Trophoblast cell (in vitro differentiated cells and primary cell): ENCODE results near the gene LMO3.

Experiments used
- DNase-seq, 2 donors: peaks; one replicate each; pipeline ENCODE4 v3.0.0-alpha.2; 2016
- H2AFZ ChIP-seq: 2 replicates; pipeline ENCODE4 v1.6.1; 2013; ENCODE audit warnings: low read length, moderate library complexity, mild to moderate bottlenecking; ENCODE audit not compliant: insufficient read depth, poor library complexity
- H2AK5ac ChIP-seq: 2 replicates; pipeline ENCODE4 v1.6.1; 2013; ENCODE audit warnings: mild to moderate bottlenecking, low read length
- H2BK120ac ChIP-seq: 2 replicates; pipeline ENCODE4 v1.6.1; 2013; ENCODE audit warnings: low read length, mild to moderate bottlenecking, moderate library complexity; ENCODE audit not compliant: insufficient read depth, poor library complexity
- H2BK12ac ChIP-seq: 2 replicates; pipeline ENCODE4 v1.6.1; 2013; ENCODE audit warnings: mild to moderate bottlenecking, low read length, moderate library complexity
- H2BK5ac ChIP-seq: 2 replicates; pipeline ENCODE4 v1.6.1; 2013; ENCODE audit warnings: low read length, low read depth, moderate library complexity, mild to moderate bottlenecking; ENCODE audit not compliant: poor library complexity
- H3K14ac ChIP-seq: 2 replicates; pipeline ENCODE4 v1.6.1; 2013; ENCODE audit warnings: mild to moderate bottlenecking, low read length
- H3K18ac ChIP-seq: 2 replicates; pipeline ENCODE4 v1.6.1; 2013; ENCODE audit warnings: mild to moderate bottlenecking, low read length
- H3K23ac ChIP-seq: 2 replicates; pipeline ENCODE4 v1.6.1; 2013; ENCODE audit warnings: low read length
- H3K27ac ChIP-seq: 2 replicates; pipeline ENCODE4 v1.5.1; 2013; ENCODE audit warnings: low read depth, mild to moderate bottlenecking, inconsistent platforms, low read length, moderate library complexity
- H3K27me3 ChIP-seq: 2 replicates; pipeline ENCODE4 v1.6.1; 2013; ENCODE audit warnings: inconsistent platforms, mild to moderate bottlenecking, low read length, moderate library complexity; ENCODE audit not compliant: insufficient read depth
- H3K36me3 ChIP-seq, 2 experiments: 1 replicate in 1 of 2; 2 replicates in 1 of 2; pipeline ENCODE4 v1.6.1; 2013; ENCODE audit warnings: low read length in 2 of 2, mild to moderate bottlenecking in 2 of 2, moderate library complexity in 1 of 2; ENCODE audit not compliant: insufficient read depth in 2 of 2, control insufficient read depth in 1 of 2
- H3K4ac ChIP-seq: 2 replicates; pipeline ENCODE4 v1.6.1; 2013; ENCODE audit warnings: low read depth, mild to moderate bottlenecking, low read length, moderate library complexity
- H3K4me1 ChIP-seq, 2 experiments: 1 replicate in 1 of 2; 2 replicates in 1 of 2; pipeline ENCODE4 v1.6.1; 2013; ENCODE audit warnings: low read length in 2 of 2, mild to moderate bottlenecking in 2 of 2, moderate library complexity in 1 of 2; ENCODE audit not compliant: insufficient read depth in 2 of 2, control insufficient read depth in 1 of 2
- H3K4me2 ChIP-seq: 2 replicates; pipeline ENCODE4 v1.6.1; 2013; ENCODE audit warnings: inconsistent platforms, mild to moderate bottlenecking, low read length, moderate library complexity
- H3K4me3 ChIP-seq: 2 replicates; pipeline ENCODE4 v1.5.1; 2013; ENCODE audit warnings: mild to moderate bottlenecking, low read depth, low read length, inconsistent platforms
- H3K79me1 ChIP-seq: one replicate; pipeline ENCODE4 v1.6.1; 2013; ENCODE audit warnings: low read length
- H3K79me2 ChIP-seq: 2 replicates; pipeline ENCODE4 v1.6.1; 2013; ENCODE audit warnings: low read length, mild to moderate bottlenecking; ENCODE audit not compliant: control insufficient read depth, insufficient read depth, poor library complexity
- H3K9ac ChIP-seq: 2 replicates; pipeline ENCODE4 v1.6.1; 2013; ENCODE audit warnings: mild to moderate bottlenecking, low read length
- H3K9me3 ChIP-seq: 2 replicates; pipeline ENCODE4 v1.6.1; 2013; ENCODE audit warnings: low read depth, mild to moderate bottlenecking, control low read depth, inconsistent platforms, low read length; ENCODE audit not compliant: insufficient read depth
- H4K12ac ChIP-seq: 2 replicates; pipeline ENCODE4 v1.6.1; 2013; ENCODE audit warnings: low read depth, mild to moderate bottlenecking, low read length, moderate library complexity
- H4K8ac ChIP-seq: 2 replicates; pipeline ENCODE4 v1.6.1; 2013; ENCODE audit warnings: low read depth, mild to moderate bottlenecking, low read length, moderate library complexity
- H4K91ac ChIP-seq: one replicate; pipeline ENCODE4 v1.6.1; 2013; ENCODE audit warnings: low read depth, mild to moderate bottlenecking, low read length, moderate library complexity
- WGBS: extraction: QIAGEN DNeasy Blood & Tissue Kit; methylation state at CpG from one replicate; pipeline ENCODE4 v1.1.7; 2013; ENCODE audit warnings: missing lambda C conversion rate; ENCODE audit not compliant: insufficient read length, insufficient coverage; ENCODE audit errors: extremely low coverage; 5-methylcytosine and 5-hydroxymethylcytosine counted together

The LMO3 gene

DNA sequence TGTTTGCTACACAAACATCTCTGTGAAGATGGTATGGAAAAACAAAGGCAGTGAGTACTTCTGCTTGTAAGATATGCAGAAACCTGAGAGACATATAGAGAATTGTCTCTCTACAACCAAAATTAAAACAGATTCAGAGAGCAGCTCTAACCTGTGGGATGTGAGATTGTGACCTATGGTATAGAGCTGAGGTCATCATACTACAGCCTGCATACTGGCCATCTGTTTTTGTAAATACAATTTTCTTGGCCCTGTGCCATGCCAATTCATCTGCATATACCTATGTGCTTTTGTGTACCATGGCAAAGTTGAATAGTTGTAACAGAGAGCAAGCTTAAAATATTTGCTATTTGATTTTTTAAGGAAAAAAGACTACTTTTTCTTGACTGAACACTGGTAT, 99.6 kb downstream of the LMO3 start:
- Histone ChIP-seq H2BK12ac (no peak overlapping the region), H3K18ac (no peak overlapping the region), H4K91ac (no peak overlapping the region), H3K23ac (no peak overlapping the region), H2AFZ (no peak overlapping the region), H3K27ac (no peak overlapping the region), H4K12ac (no peak overlapping the region), H3K79me1 (no peaks in the 10 kb centered on the region), H4K8ac (no peak overlapping the region), H3K4ac (no peak overlapping the region), H3K9ac (no peak overlapping the region), H3K36me3 (no peaks in the 10 kb centered on the region), H3K4me2 (no peak overlapping the region), H3K4me3 (no peak overlapping the region), H2BK5ac (no peak overlapping the region), H3K14ac (no peak overlapping the region), H3K27me3 (no peaks in the 10 kb centered on the region), H3K4me1 (no peaks in the 10 kb centered on the region), H2BK120ac (no peak overlapping the region), H2AK5ac (no peak overlapping the region), H3K9me3 (no peaks in the 10 kb centered on the region), H3K79me2 (no peaks in the 10 kb centered on the region)
- DNase-seq: no peak

DNA sequence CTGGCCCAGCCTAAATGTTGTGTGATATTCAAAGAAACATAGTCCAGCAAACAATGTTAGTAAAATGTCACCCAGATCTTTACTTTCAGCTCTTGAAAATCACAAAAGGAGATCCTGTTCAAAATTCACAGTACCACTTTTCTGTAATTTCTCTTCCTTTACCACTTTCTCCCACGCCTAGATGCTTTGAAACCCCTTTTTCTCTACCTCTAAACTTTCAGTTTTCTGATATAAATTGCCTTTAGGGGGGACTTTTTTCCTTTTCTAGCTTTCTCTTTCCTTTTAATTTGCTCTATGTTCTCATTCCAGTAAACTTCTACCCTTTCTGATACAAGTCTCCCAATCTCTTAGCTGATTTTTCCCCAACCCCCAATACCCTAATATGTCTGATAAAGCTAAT, 101.8 kb downstream of the LMO3 start:
- no peaks in the 10 kb centered on the region for H3K27me3 ChIP-seq
- no peak overlapping the region for H2AFZ ChIP-seq
- no peaks in the 10 kb centered on the region for H3K9me3 ChIP-seq
- H4K91ac ChIP-seq: no peak overlapping the region
- no peaks in the 10 kb centered on the region for H3K79me2 ChIP-seq
- no peak overlapping the region for H3K27ac ChIP-seq
- H3K4ac ChIP-seq: no peak overlapping the region
- H2AK5ac ChIP-seq: no peak overlapping the region
- H3K4me1 ChIP-seq: no peaks in the 10 kb centered on the region
- no peak for DNase-seq
- no peak overlapping the region for H3K4me3 ChIP-seq
- H3K14ac ChIP-seq: no peak overlapping the region
- H3K36me3 ChIP-seq: no peaks in the 10 kb centered on the region
- no peak overlapping the region for H2BK120ac ChIP-seq
- no peak overlapping the region for H3K9ac ChIP-seq
- no peak overlapping the region for H2BK5ac ChIP-seq
- H3K23ac ChIP-seq: no peak overlapping the region
- H4K12ac ChIP-seq: no peak overlapping the region
- H2BK12ac ChIP-seq: no peak overlapping the region
- H3K79me1 ChIP-seq: no peaks in the 10 kb centered on the region
- H3K4me2 ChIP-seq: no peak overlapping the region
- no peak overlapping the region for H3K18ac ChIP-seq
- WGBS: no CpG with 5 or more reads among the region's 1 CpG
- no peak overlapping the region for H4K8ac ChIP-seq

DNA sequence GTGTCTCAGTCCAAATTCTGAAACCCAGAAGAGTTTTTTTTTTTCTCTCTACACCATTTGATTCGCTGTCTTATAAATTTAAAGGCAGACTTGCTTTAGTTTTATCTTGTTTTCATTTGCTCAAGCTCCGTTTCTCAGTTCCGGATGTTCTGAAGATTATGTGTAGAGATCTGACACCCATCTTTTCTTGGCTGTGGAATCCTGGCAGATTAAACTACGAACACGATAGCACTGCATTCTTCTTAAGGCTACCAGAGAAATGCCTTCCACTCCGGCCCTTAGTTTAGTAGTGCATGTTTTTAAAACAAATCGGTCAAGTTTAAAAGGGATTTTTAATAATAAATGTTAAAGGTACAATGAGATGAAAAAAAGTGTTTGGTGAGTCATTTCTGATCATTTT, 106.4 kb downstream of the LMO3 start:
- Histone ChIP-seq H3K4ac (no peak overlapping the region), H3K4me2 (no peak overlapping the region), H3K9ac (no peak overlapping the region), H4K91ac (no peak overlapping the region), H3K27me3 (no peaks in the 10 kb centered on the region), H2BK12ac (no peak overlapping the region), H3K79me2 (no peaks in the 10 kb centered on the region), H3K4me1 (no peaks in the 10 kb centered on the region), H2AK5ac (no peak overlapping the region), H4K12ac (no peak overlapping the region), H3K23ac (no peak overlapping the region), H3K79me1 (no peaks in the 10 kb centered on the region), H2BK120ac (no peak overlapping the region), H3K27ac (no peak overlapping the region), H4K8ac (no peak overlapping the region), H3K18ac (no peak overlapping the region), H3K14ac (no peak overlapping the region), H3K36me3 (no peaks in the 10 kb centered on the region), H3K9me3 (no peaks in the 10 kb centered on the region), H2AFZ (no peak overlapping the region), H2BK5ac (no peak overlapping the region), H3K4me3 (no peak overlapping the region)
- no peak for DNase-seq
- WGBS: no CpG with 5 or more reads among the region's 7 CpGs
